Measurements from ENCODE around the gene KDR. TPM values are rescaled to one million over a fixed set of nuclear protein-coding genes. Genes with fewer than 3 reads are reported as not detected.

Gene KDR
- total RNA-seq, 1 experiment from 2014 or later: 0.52 TPM

DNA sequence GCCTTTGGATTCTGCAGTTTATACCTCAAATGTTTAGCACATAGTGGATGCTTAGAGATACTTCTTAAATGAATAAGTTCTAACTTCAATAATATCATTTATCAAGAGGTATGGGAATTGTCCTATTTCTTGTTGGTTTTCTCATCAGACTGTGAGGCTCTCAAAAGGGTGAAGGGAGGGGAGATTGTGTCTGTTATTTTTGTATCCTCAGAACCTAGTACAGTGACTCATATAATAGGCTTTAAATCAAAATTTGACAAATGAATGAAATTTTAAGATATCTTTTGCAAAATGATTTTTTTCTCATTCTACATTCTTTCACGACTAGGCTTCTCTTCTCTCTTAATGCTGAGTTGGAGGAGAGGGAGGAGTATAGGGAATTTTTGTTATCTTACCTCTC, 89.5 kb downstream of the KDR start:
- H3K9ac ChIP-seq (ENCODE audit: low read length): no peak overlapping the region
- DNase-seq (ENCODE audit: low read depth, low spot score) (no peak), ATAC-seq (no peak)
- TF ChIP-seq EGR1 (IDR thresholded peaks at IDR 0.05; ENCODE audit: low read depth) (no peak), ZFX (IDR thresholded peaks at IDR 0.05) (no peak), RAD21 (IDR thresholded peaks at IDR 0.05; ENCODE audit: low read depth) (no peak), YY1 (IDR thresholded peaks at IDR 0.05; ENCODE audit: extremely low read depth, insufficient replicate concordance, low read depth, low read length) (no peak), CBX3 (IDR thresholded peaks at IDR 0.05; ENCODE audit: low read depth) (no peak), EZH2 (IDR thresholded peaks at IDR 0.05) (no peak), SIN3A (IDR thresholded peaks at IDR 0.05; ENCODE audit: low read depth) (no peak), SP1 (IDR thresholded peaks at IDR 0.05; ENCODE audit: low read depth) (no peak), CEBPB (IDR thresholded peaks at IDR 0.05; ENCODE audit: low read depth) (no peak), ZNF274 (IDR thresholded peaks at IDR 0.05; ENCODE audit: low read depth, low read length) (no peak), POLR2A (IDR thresholded peaks at IDR 0.05; ENCODE audit: borderline replicate concordance, extremely low read depth, insufficient read depth, insufficient read length) (no peak), ZBTB33 (IDR thresholded peaks at IDR 0.05; ENCODE audit: extremely low read depth, insufficient replicate concordance, low read length) (no peak)
- TF ChIP-seq, protein P1, sequence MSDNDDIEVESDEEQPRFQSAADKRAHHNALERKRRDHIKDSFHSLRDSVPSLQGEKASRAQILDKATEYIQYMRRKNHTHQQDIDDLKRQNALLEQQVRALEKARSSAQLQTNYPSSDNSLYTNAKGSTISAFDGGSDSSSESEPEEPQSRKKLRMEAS (IDR thresholded peaks at IDR 0.05): no peak
- TF ChIP-seq, protein P2, sequence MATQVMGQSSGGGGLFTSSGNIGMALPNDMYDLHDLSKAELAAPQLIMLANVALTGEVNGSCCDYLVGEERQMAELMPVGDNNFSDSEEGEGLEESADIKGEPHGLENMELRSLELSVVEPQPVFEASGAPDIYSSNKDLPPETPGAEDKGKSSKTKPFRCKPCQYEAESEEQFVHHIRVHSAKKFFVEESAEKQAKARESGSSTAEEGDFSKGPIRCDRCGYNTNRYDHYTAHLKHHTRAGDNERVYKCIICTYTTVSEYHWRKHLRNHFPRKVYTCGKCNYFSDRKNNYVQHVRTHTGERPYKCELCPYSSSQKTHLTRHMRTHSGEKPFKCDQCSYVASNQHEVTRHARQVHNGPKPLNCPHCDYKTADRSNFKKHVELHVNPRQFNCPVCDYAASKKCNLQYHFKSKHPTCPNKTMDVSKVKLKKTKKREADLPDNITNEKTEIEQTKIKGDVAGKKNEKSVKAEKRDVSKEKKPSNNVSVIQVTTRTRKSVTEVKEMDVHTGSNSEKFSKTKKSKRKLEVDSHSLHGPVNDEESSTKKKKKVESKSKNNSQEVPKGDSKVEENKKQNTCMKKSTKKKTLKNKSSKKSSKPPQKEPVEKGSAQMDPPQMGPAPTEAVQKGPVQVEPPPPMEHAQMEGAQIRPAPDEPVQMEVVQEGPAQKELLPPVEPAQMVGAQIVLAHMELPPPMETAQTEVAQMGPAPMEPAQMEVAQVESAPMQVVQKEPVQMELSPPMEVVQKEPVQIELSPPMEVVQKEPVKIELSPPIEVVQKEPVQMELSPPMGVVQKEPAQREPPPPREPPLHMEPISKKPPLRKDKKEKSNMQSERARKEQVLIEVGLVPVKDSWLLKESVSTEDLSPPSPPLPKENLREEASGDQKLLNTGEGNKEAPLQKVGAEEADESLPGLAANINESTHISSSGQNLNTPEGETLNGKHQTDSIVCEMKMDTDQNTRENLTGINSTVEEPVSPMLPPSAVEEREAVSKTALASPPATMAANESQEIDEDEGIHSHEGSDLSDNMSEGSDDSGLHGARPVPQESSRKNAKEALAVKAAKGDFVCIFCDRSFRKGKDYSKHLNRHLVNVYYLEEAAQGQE (IDR thresholded peaks at IDR 0.05; ENCODE audit: low read depth): no peak
- TF ChIP-seq, protein P3, sequence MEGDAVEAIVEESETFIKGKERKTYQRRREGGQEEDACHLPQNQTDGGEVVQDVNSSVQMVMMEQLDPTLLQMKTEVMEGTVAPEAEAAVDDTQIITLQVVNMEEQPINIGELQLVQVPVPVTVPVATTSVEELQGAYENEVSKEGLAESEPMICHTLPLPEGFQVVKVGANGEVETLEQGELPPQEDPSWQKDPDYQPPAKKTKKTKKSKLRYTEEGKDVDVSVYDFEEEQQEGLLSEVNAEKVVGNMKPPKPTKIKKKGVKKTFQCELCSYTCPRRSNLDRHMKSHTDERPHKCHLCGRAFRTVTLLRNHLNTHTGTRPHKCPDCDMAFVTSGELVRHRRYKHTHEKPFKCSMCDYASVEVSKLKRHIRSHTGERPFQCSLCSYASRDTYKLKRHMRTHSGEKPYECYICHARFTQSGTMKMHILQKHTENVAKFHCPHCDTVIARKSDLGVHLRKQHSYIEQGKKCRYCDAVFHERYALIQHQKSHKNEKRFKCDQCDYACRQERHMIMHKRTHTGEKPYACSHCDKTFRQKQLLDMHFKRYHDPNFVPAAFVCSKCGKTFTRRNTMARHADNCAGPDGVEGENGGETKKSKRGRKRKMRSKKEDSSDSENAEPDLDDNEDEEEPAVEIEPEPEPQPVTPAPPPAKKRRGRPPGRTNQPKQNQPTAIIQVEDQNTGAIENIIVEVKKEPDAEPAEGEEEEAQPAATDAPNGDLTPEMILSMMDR (IDR thresholded peaks at IDR 0.05 in 2 of 3, conservative IDR thresholded peaks at IDR 0.05 in 1 of 3; ENCODE audit: borderline replicate concordance in 1 of 3, insufficient read depth in 1 of 3, low read depth in 2 of 3, low read length in 2 of 3): no peak
- no peaks in the 10 kb centered on the region for H3K9me2 ChIP-seq (ENCODE audit: insufficient read depth)
- no peaks in the 10 kb centered on the region for H3K79me2 ChIP-seq (ENCODE audit: insufficient read depth, low read length)
- no peaks in the 10 kb centered on the region for H3K27me3 ChIP-seq (ENCODE audit: insufficient read depth, low read length)
- RAD21 ChIA-PET (ENCODE audit: low non-redundant PET in 1 of 2, low total read pairs in 2 of 2, uncharacterized antibody in 2 of 2, unreplicated experiment in 2 of 2): no interaction called here
- H3K4me2 ChIP-seq (ENCODE audit: low read length): no peak overlapping the region
- H3K4me1 ChIP-seq (ENCODE audit: control insufficient read depth in 1 of 2, insufficient read depth in 2 of 2, low read length in 2 of 2): no peaks in the 10 kb centered on the region
- no peak overlapping the region for H2AFZ ChIP-seq (ENCODE audit: low read depth, low read length, poor library complexity, severe bottlenecking)
- CTCF ChIA-PET: no interaction called here
- BruUV-seq (replicated peaks): no TSS peak
- no peaks in the 10 kb centered on the region for H3K36me3 ChIP-seq (ENCODE audit: control insufficient read depth in 1 of 2, insufficient read depth in 2 of 2, low read length in 2 of 2)
- H3K9me3 ChIP-seq (ENCODE audit: control insufficient read depth in 1 of 2, insufficient read depth in 1 of 2, low read depth in 1 of 2, low read length in 2 of 2): no peaks in the 10 kb centered on the region
- intact Hi-C loops (cut with micrococcal nuclease): no loop called here
- POLR2A ChIA-PET: no interaction called here
- H4K20me1 ChIP-seq (ENCODE audit: insufficient read depth): no peaks in the 10 kb centered on the region
- H3K27ac ChIP-seq (ENCODE audit: low read depth, low read length): no peak overlapping the region
- no peak overlapping the region for H3K4me3 ChIP-seq (replicated peaks in 1 of 2; ENCODE audit: low read depth in 1 of 2, low read length in 2 of 2)

Measured in HCT116 (cell line).